LHCN-M2 (cell line): ENCODE data around the gene LSP1. TPM values are rescaled to one million over a fixed set of nuclear protein-coding genes. Genes with fewer than 3 reads are reported as not detected.
"Not testable (repeated sequence)": the region's sequence is repeated elsewhere in the genome, so short reads cannot be mapped to it uniquely, and the experiment has no call there.

Experiments
- DNase-seq: peaks from one replicate; pipeline ENCODE4 v3.0.0-alpha.2; 2012; ENCODE audit warnings: low read depth
- total RNA-seq: library from RNA; depleted of rRNA; stranded (reverse); fragments of >200 nt; gene quantifications from 2 replicates; pipeline ENCODE4 v1.2.3, GENCODE V29; 2014

LSP1 gene
- total RNA-seq, 1 experiment from 2014 or later, result 311 TPM

GRCh38 chr11:1875093-1875850 is 22.4 kb downstream of the LSP1 start:
- DNase-seq, result peak; percentile 56

- peak; percentile 43 for DNase-seq
Observed at GRCh38 chr11:1875851-1876301, 23.0 kb downstream of the LSP1 start.

- DNase-seq, result peak; percentile 90
Observed at GRCh38 chr11:1876361-1877063, 23.6 kb downstream of the LSP1 start.

- peak; percentile 68 for DNase-seq
Observed at GRCh38 chr11:1877211-1878136, 24.6 kb downstream of the LSP1 start.

GRCh38 chr11:1878137-1879031 is 25.5 kb downstream of the LSP1 start:
- DNase-seq, result no peak

- DNase-seq, result no peak
Observed at GRCh38 chr11:1879342-1879940, 26.6 kb downstream of the LSP1 start.

- DNase-seq, result peak; percentile 41
Observed at GRCh38 chr11:1879941-1880720, 27.2 kb downstream of the LSP1 start.

- DNase-seq, result no peak
Observed at GRCh38 chr11:1880746-1881441, 28.0 kb downstream of the LSP1 start.

- DNase-seq, result no peak
Observed at GRCh38 chr11:1881442-1882264, 28.8 kb downstream of the LSP1 start.

GRCh38 chr11:1882265-1883238 is 29.7 kb downstream of the LSP1 start:
- peak; percentile 47 for DNase-seq

GRCh38 chr11:1883346-1884302 is 30.7 kb downstream of the LSP1 start:
- no peak for DNase-seq

GRCh38 chr11:1884303-1884700 is 31.4 kb downstream of the LSP1 start:
- DNase-seq, result no peak

- DNase-seq, result not testable (repeated sequence)
Observed at GRCh38 chr11:1886551-1886950, 33.7 kb downstream of the LSP1 start.

GRCh38 chr11:1887451-1888346 is 34.8 kb downstream of the LSP1 start:
- no peak for DNase-seq

GRCh38 chr11:1888347-1888753 is 35.5 kb downstream of the LSP1 start:
- no peak for DNase-seq
